C4-2B (cell line): ENCODE results near the gene JADE3.

ENCODE experiments used
- ZFX ChIP-seq: fragments of 450-650 bp; IDR thresholded peaks from 2 replicates; pipeline ENCODE4 v1.6.1; 2017
- TF ChIP-seq, protein P1 (sequence below): fragments of 450-650 bp; conservative IDR thresholded peaks from 2 replicates; pipeline ENCODE4 v1.5.1; 2017; ENCODE audit warnings: mild to moderate bottlenecking

DNA sequence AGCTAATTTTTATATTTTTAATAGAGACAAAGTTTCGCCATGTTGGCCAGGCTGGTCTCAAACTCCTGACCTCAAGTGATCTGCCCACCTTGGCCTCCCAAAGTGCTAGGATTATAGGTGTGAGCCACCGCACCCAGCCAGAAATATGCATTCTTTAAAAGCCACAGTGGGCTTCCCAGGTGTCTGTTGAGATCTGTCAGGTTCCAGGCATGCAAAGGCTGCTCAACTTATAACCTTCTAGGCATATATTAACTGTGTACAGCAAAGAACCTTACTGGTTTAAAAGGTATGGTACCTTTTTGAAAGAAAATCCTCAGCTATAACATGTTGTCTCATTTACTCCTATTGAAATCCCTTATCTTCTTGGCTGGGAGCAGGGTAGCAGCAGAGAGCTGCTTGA is 42.5 kb downstream of the JADE3 start:
- TF ChIP-seq, protein P1, sequence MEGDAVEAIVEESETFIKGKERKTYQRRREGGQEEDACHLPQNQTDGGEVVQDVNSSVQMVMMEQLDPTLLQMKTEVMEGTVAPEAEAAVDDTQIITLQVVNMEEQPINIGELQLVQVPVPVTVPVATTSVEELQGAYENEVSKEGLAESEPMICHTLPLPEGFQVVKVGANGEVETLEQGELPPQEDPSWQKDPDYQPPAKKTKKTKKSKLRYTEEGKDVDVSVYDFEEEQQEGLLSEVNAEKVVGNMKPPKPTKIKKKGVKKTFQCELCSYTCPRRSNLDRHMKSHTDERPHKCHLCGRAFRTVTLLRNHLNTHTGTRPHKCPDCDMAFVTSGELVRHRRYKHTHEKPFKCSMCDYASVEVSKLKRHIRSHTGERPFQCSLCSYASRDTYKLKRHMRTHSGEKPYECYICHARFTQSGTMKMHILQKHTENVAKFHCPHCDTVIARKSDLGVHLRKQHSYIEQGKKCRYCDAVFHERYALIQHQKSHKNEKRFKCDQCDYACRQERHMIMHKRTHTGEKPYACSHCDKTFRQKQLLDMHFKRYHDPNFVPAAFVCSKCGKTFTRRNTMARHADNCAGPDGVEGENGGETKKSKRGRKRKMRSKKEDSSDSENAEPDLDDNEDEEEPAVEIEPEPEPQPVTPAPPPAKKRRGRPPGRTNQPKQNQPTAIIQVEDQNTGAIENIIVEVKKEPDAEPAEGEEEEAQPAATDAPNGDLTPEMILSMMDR, result no peak
- no peak for TF ChIP-seq ZFX
